ENCODE results near the gene SEC22A.

SEC22A gene

GRCh38 chr3:123201557-123202427 is at the start of gene SEC22A:
Gene SEC22A, plus strand, starts transcription at chr3:123201943. Its CDS starts 7,275 bp downstream, at chr3:123209218.
- intact Hi-C loops (cut with DNase I) = loop anchor here (5.0 kb wide), 1 partner anchor 134 kb away; the partner anchor contains the start of gene PDIA5
- peak; percentile 83 to 99 (median 92) for DNase-seq

- no peak for DNase-seq
- intact Hi-C loops (cut with DNase I) = no loop called here
Measured at GRCh38 chr3:123152687-123153086, 49.1 kb upstream of the SEC22A start.

GRCh38 chr3:123153125-123154019 is 48.4 kb upstream of the SEC22A start:
- intact Hi-C loops (cut with DNase I) = no loop called here
- no peak for DNase-seq

GRCh38 chr3:123154020-123154985 is 47.4 kb upstream of the SEC22A start:
- intact Hi-C loops (cut with DNase I) = no loop called here
- peak in 1 of 10 donors; percentile 37 for DNase-seq

GRCh38 chr3:123155471-123156011 is 46.2 kb upstream of the SEC22A start:
- DNase-seq = peak in 1 of 10 donors; percentile 50
- intact Hi-C loops (cut with DNase I) = no loop called here

GRCh38 chr3:123156276-123156995 is 45.3 kb upstream of the SEC22A start:
- peak in 2 of 10 donors; percentile 50 to 71 for DNase-seq
- intact Hi-C loops (cut with DNase I) = no loop called here

GRCh38 chr3:123157209-123157597 is 44.5 kb upstream of the SEC22A start:
- no peak for DNase-seq
- intact Hi-C loops (cut with DNase I) = no loop called here

- intact Hi-C loops (cut with DNase I) = no loop called here
- DNase-seq = no peak
Measured at GRCh38 chr3:123157598-123158287, 44.0 kb upstream of the SEC22A start.

GRCh38 chr3:123158330-123158729 is 43.4 kb upstream of the SEC22A start:
- intact Hi-C loops (cut with DNase I) = no loop called here
- no peak for DNase-seq

GRCh38 chr3:123158899-123159390 is 42.8 kb upstream of the SEC22A start:
- intact Hi-C loops (cut with DNase I) = no loop called here
- no peak for DNase-seq

GRCh38 chr3:123159926-123160635 is 41.7 kb upstream of the SEC22A start:
- intact Hi-C loops (cut with DNase I) = no loop called here
- no peak for DNase-seq

GRCh38 chr3:123161167-123161566 is 40.6 kb upstream of the SEC22A start:
- DNase-seq = no peak
- intact Hi-C loops (cut with DNase I) = no loop called here

GRCh38 chr3:123163141-123163540 is 38.6 kb upstream of the SEC22A start:
- intact Hi-C loops (cut with DNase I) = no loop called here
- no peak for DNase-seq

- no peak for DNase-seq
- intact Hi-C loops (cut with DNase I) = no loop called here
Measured at GRCh38 chr3:123165163-123165562, 36.6 kb upstream of the SEC22A start.

- DNase-seq = no peak
- intact Hi-C loops (cut with DNase I) = no loop called here
Measured at GRCh38 chr3:123167686-123168085, 34.1 kb upstream of the SEC22A start.

GRCh38 chr3:123168122-123168521 is 33.6 kb upstream of the SEC22A start:
- intact Hi-C loops (cut with DNase I) = no loop called here
- DNase-seq = no peak

- DNase-seq = no peak
- intact Hi-C loops (cut with DNase I) = no loop called here
Measured at GRCh38 chr3:123168605-123169004, 33.1 kb upstream of the SEC22A start.

- DNase-seq = no peak
- intact Hi-C loops (cut with DNase I) = no loop called here
Measured at GRCh38 chr3:123169492-123169929, 32.2 kb upstream of the SEC22A start.

All from posterior cingulate gyrus (tissue), 11 donors.